Measurements from ENCODE around the gene RWDD4. TPM values are rescaled to one million over a fixed set of nuclear protein-coding genes. Genes with fewer than 3 reads are reported as not detected.

Gene RWDD4
- total RNA-seq, 1 donor from 2014 or later: 14.2 TPM

DNA sequence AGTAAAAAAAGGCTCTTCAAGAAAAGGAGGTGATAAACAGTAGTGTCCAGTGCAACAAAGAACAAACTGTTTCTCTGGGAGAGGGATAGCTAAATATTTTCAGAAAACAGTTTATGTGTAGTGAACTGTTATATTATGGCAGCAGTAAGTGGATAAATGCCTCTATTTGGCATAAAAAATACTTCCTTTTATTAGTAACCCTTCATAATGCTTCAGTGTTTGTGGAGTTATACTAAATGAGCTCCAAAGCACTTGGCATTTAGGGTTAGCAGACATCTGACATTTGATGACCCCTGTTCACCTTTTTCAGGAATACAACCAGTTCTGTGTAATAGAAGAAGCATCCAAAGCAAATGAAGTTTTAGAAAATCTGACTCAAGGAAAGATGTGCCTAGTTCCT lies 32.0 kb upstream of the RWDD4 start:
- FAIRE-seq (no peak), DNase-seq (ENCODE audit: low read depth) (no peak)
- Histone ChIP-seq H3K36me3 (ENCODE audit: control insufficient read depth, insufficient read depth, low read length) (peaks cover 8% of the 10 kb centered on the region), H3K27me3 (ENCODE audit: control insufficient read depth, insufficient read depth, low read length) (no peaks in the 10 kb centered on the region), H3K4me3 (ENCODE audit: low read depth, low read length) (no peak overlapping the region)
- TF ChIP-seq, protein P1, sequence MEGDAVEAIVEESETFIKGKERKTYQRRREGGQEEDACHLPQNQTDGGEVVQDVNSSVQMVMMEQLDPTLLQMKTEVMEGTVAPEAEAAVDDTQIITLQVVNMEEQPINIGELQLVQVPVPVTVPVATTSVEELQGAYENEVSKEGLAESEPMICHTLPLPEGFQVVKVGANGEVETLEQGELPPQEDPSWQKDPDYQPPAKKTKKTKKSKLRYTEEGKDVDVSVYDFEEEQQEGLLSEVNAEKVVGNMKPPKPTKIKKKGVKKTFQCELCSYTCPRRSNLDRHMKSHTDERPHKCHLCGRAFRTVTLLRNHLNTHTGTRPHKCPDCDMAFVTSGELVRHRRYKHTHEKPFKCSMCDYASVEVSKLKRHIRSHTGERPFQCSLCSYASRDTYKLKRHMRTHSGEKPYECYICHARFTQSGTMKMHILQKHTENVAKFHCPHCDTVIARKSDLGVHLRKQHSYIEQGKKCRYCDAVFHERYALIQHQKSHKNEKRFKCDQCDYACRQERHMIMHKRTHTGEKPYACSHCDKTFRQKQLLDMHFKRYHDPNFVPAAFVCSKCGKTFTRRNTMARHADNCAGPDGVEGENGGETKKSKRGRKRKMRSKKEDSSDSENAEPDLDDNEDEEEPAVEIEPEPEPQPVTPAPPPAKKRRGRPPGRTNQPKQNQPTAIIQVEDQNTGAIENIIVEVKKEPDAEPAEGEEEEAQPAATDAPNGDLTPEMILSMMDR (IDR thresholded peaks at IDR 0.05; ENCODE audit: insufficient read depth, low read length, severe bottlenecking): no peak

DNA sequence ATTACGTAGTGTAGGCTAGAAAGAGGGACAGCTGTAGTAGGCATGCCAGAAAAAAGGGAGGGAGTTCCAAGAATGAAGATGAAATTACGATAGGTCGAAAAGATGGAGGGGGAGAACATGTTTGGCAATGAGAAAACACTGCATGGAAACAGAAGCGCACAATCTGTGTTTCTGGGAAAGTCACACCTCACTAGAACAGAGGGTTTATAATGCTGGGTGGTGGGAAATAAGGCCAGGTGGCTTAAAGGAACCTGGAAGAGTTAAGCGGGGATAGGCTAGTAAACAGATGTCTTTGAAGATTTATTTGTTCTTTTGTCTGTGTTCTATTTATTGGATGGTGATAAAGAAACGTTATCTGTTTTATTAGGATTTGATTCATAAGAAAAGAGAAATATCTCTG lies 29.2 kb upstream of the RWDD4 start:
- TF ChIP-seq, protein P1 (IDR thresholded peaks at IDR 0.05; ENCODE audit: insufficient read depth, low read length, severe bottlenecking): no peak
- no peak for FAIRE-seq
- Histone ChIP-seq H3K27me3 (ENCODE audit: control insufficient read depth, insufficient read depth, low read length) (no peaks in the 10 kb centered on the region), H3K36me3 (ENCODE audit: control insufficient read depth, insufficient read depth, low read length) (peaks cover 11% of the 10 kb centered on the region), H3K4me3 (ENCODE audit: low read depth, low read length) (no peak overlapping the region)
- DNase-seq (ENCODE audit: low read depth): no peak

DNA sequence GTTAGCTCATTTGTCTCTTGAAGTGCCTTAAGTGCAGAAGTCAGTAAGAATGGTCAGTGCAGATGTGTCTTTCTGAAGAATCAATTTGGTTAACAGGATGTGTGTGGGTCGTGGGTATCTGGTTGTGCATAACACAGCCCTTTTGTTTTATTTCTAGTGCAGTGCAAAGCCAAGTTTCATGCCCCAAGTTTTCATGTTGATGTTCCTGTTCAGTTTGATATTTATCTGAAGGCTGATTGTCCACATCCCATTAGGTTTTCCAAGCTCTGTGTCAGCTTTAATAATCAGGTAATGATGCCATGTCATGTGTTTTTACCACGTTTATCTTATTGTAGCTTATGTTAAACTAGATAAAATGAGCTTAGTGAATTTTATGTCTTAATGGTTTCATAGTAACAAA lies 27.5 kb upstream of the RWDD4 start:
- TF ChIP-seq, protein P1 (IDR thresholded peaks at IDR 0.05; ENCODE audit: insufficient read depth, low read length, severe bottlenecking): no peak

DNA sequence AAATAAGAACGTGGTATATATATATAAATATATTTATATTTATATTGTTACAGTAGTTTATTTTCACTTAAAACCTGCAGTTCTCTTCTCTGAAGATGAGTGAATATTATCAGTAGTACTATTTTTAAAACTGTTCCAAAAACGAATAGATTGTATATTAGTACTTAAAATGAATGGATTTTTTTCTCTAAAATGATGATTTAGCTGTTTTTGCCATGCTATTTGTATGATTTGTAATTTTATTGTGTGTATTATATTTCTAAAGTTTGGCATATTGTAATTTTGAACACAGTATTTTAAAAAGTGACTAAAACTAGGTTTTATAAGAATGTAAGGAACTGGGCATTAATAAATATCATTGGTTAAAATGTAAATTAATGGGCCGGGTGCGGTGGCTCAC lies 22.1 kb upstream of the RWDD4 start:
- FAIRE-seq (no peak), DNase-seq (ENCODE audit: low read depth) (no peak)
- Histone ChIP-seq H3K27me3 (ENCODE audit: control insufficient read depth, insufficient read depth, low read length) (no peaks in the 10 kb centered on the region), H3K36me3 (ENCODE audit: control insufficient read depth, insufficient read depth, low read length) (peaks cover 5% of the 10 kb centered on the region), H3K4me3 (ENCODE audit: low read depth, low read length) (no peak overlapping the region)
- TF ChIP-seq, protein P1 (IDR thresholded peaks at IDR 0.05; ENCODE audit: insufficient read depth, low read length, severe bottlenecking): no peak

More for the DNA sequence above, 27.5 kb upstream of the RWDD4 start:
- DNase-seq (ENCODE audit: low read depth) (no peak), FAIRE-seq (no peak)
- no peak overlapping the region for H3K4me3 ChIP-seq (ENCODE audit: low read depth, low read length)
- H3K27me3 ChIP-seq (ENCODE audit: control insufficient read depth, insufficient read depth, low read length): no peaks in the 10 kb centered on the region
- peaks cover 6% of the 10 kb centered on the region for H3K36me3 ChIP-seq (ENCODE audit: control insufficient read depth, insufficient read depth, low read length)

DNA sequence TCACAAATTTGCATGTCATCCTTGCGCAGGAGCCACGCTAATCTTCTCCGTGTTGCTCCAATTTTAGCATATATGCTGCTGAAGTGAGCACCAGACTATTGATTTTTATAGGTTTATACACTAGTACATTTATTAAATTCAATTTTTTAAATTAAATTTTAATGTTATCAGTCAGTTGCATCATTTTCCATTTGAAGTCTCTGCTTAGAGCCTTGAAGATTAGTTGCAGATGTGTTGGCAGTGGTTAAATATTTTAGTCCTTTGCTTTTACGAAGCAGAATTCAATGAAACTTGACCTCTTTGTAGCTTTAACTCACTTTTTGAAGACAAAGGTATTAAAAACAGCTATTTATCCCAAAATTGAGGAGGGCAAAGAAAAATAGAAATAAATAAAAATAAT lies 16.6 kb upstream of the RWDD4 start:
- FAIRE-seq (no peak), DNase-seq (ENCODE audit: low read depth) (no peak)
- Histone ChIP-seq H3K27me3 (ENCODE audit: control insufficient read depth, insufficient read depth, low read length) (no peaks in the 10 kb centered on the region), H3K36me3 (ENCODE audit: control insufficient read depth, insufficient read depth, low read length) (no peaks in the 10 kb centered on the region), H3K4me3 (ENCODE audit: low read depth, low read length) (no peak overlapping the region)
- TF ChIP-seq, protein P1 (IDR thresholded peaks at IDR 0.05; ENCODE audit: insufficient read depth, low read length, severe bottlenecking): no peak

DNA sequence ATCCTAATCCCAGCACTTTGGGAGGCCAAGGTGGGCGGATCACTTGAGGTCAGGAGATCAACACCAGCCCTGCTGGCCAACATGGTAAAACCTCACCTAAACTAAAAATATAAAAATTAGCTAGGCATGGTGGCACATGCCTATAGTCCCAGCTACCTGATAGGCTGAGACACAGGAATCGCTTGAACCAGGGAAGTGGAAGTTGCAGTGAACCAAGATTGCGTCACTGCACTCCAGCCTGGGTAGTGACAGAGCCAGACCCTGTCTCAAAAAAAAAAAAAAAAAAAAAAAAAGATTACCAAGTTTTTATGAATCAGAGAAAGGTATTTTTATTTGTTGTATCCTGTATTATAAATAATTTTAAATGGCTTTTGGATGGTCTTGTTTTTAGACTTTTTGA lies 15.2 kb upstream of the RWDD4 start:
- Histone ChIP-seq H3K36me3 (ENCODE audit: control insufficient read depth, insufficient read depth, low read length) (peaks cover 4% of the 10 kb centered on the region), H3K27me3 (ENCODE audit: control insufficient read depth, insufficient read depth, low read length) (no peaks in the 10 kb centered on the region), H3K4me3 (ENCODE audit: low read depth, low read length) (no peak overlapping the region)
- TF ChIP-seq, protein P1 (IDR thresholded peaks at IDR 0.05; ENCODE audit: insufficient read depth, low read length, severe bottlenecking): no peak
- DNase-seq (ENCODE audit: low read depth): no peak
- FAIRE-seq: no peak
